ENCODE results near the gene STAT1. TPM values are rescaled to one million over a fixed set of nuclear protein-coding genes. Genes with fewer than 3 reads are reported as not detected.
A peak's percentile ranks its signal among the peaks of the same experiment; 100 is the strongest.

STAT1 gene
- total and polyA plus RNA-seq, 4 donors = 21.6 to 80.1 (median 74.1) TPM

DNA sequence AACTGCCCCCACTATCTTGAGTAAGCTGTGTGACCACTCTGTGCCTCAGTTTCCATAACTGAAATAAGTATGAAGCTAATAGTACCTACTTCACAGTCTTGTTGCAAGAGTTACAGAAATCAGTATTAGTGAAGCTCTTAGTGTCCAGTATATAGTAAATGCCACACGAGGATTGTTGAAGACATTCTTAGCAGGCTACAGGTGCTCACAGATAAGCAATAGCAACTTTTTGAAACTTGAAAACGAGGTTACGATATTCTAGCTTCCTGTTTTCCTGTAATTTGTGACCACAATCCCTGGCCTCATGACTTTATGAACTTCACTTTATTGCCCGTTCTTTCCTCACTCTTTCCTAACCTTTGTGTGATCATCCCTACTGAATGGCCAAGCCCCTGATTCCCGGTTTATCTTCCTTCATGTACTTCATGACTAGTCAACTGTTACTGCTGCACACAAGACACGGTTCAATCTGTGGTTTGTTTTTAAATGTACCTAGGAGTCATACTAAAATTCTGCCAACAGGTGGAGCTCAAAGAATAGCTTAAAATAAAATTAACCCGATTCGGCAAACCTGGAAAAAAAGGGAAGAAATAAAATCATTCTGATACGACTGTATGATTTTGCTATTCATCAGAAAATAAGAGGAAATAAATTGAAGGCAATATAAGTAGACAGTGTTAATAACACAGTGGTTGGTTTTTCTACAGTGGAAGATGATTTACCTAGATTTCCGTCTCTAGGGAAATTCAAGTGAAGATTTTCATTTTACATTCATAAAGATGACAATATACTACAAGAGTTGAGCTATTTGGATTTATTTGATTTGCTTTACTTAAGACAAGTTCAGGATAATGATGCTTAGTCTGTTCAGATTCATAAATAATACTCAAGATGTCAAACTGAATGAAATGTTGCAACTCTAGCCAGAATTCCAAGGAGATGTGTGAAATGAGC, 38.1 kb upstream of the STAT1 start:
- Histone ChIP-seq H3K9me3 (ENCODE audit: control insufficient read depth in 4 of 4, insufficient read depth in 3 of 4, low read length in 3 of 4) (no peaks in the 10 kb centered on the region), H3K9ac (ENCODE audit: insufficient read depth in 1 of 2, low read length in 2 of 2) (peak overlapping the region in 1 of 2 donors; percentile 42), H3K4me1 (ENCODE audit: control insufficient read depth in 5 of 5, insufficient read depth in 5 of 5, low read length in 5 of 5) (peaks cover 0 to 13% (median 0%) of the 10 kb centered on the region in 5 donors), H3K27me3 (ENCODE audit: control insufficient read depth in 3 of 3, insufficient read depth in 3 of 3, low read length in 2 of 3) (no peaks in the 10 kb centered on the region), H3K27ac (ENCODE audit: low read depth in 1 of 2, low read length in 1 of 2) (no peak overlapping the region), H3K4me3 (no peak overlapping the region), H3K36me3 (ENCODE audit: control insufficient read depth in 4 of 4, insufficient read depth in 4 of 4, low read length in 4 of 4) (no peaks in the 10 kb centered on the region)
- DNase-seq (peak in 2 of 3 donors; percentile 74 to 78), ATAC-seq (ENCODE audit: insufficient read depth, low FRiP score) (peak; percentile 34)
- WGBS, 2 donors = 13 to 20% methylated on average over 10 of the region's 10 CpGs
- peak; percentile 44 for TF ChIP-seq CTCF (IDR thresholded peaks at IDR 0.05; ENCODE audit: control extremely low read depth, extremely low read depth)

DNA sequence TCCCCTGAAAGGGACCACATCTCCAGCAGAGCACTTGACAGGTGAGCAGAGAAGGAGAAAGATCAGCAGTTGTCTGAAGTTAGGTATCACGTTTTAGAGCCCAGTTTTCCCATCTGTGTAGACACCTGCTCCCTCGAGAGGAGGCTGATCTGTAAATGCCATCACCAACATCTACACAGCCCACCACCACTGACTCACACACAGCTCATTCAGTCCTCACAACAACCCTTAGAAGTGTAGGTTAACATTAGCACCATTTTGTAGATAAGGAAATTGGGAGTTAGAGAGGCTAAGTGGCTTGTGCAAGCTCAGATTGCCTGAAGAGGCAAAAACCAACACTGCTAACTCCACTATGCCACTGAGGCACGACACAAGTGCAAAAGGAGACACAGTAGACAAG, 37.2 kb upstream of the STAT1 start:
- Histone ChIP-seq H3K27me3 (ENCODE audit: control insufficient read depth in 3 of 3, insufficient read depth in 3 of 3, low read length in 2 of 3) (no peaks in the 10 kb centered on the region), H3K36me3 (ENCODE audit: control insufficient read depth in 4 of 4, insufficient read depth in 4 of 4, low read length in 4 of 4) (no peaks in the 10 kb centered on the region), H3K4me3 (no peak overlapping the region), H3K9ac (ENCODE audit: insufficient read depth in 1 of 2, low read length in 2 of 2) (no peak overlapping the region), H3K4me1 (ENCODE audit: control insufficient read depth in 5 of 5, insufficient read depth in 5 of 5, low read length in 5 of 5) (peaks cover 0 to 13% (median 0%) of the 10 kb centered on the region in 5 donors), H3K9me3 (ENCODE audit: control insufficient read depth in 4 of 4, insufficient read depth in 3 of 4, low read length in 3 of 4) (no peaks in the 10 kb centered on the region), H3K27ac (ENCODE audit: low read depth in 1 of 2, low read length in 1 of 2) (peak overlapping the region in 1 of 2 donors; percentile 38)
- 72 to 81% methylated on average over 3 of the region's 3 CpGs for WGBS, 2 donors
- DNase-seq (no peak), ATAC-seq (ENCODE audit: insufficient read depth, low FRiP score) (no peak)
- no peak for TF ChIP-seq CTCF (IDR thresholded peaks at IDR 0.05; ENCODE audit: control extremely low read depth, extremely low read depth)

DNA sequence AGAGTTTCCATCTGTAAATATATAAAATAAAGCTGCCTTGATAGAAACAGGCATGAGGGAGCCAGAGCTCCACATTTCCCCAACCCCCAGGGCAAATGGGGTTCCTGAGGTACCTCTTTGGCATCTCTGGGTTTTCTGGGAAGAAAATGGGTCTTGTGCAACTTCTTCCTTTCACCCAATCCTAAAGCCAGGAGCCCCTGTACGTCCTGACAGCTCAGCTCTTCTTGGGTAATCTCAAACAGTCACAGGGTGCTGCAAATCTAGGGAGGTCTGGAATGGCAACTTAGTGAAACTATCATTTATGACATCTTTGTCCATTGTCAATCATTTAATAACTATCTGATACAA, 36.6 kb upstream of the STAT1 start:
- Histone ChIP-seq H3K9ac (ENCODE audit: insufficient read depth in 1 of 2, low read length in 2 of 2) (no peak overlapping the region), H3K27ac (ENCODE audit: low read depth in 1 of 2, low read length in 1 of 2) (no peak overlapping the region), H3K9me3 (ENCODE audit: control insufficient read depth in 4 of 4, insufficient read depth in 3 of 4, low read length in 3 of 4) (no peaks in the 10 kb centered on the region), H3K27me3 (ENCODE audit: control insufficient read depth in 3 of 3, insufficient read depth in 3 of 3, low read length in 2 of 3) (no peaks in the 10 kb centered on the region), H3K4me1 (ENCODE audit: control insufficient read depth in 5 of 5, insufficient read depth in 5 of 5, low read length in 5 of 5) (peaks cover 0 to 13% (median 0%) of the 10 kb centered on the region in 5 donors), H3K36me3 (ENCODE audit: control insufficient read depth in 4 of 4, insufficient read depth in 4 of 4, low read length in 4 of 4) (no peaks in the 10 kb centered on the region), H3K4me3 (no peak overlapping the region)
- DNase-seq = no peak
- TF ChIP-seq CTCF (IDR thresholded peaks at IDR 0.05; ENCODE audit: control extremely low read depth, extremely low read depth) = no peak
- no peak for ATAC-seq (ENCODE audit: insufficient read depth, low FRiP score)
- 22 to 54% methylated on average over 1 of the region's 1 CpG for WGBS, 2 donors

Data from lung (tissue), 12 donors.